Progenitor cell of endocrine pancreas (in vitro differentiated cells): ENCODE data around the gene WNK2. TPM values are rescaled to one million over a fixed set of nuclear protein-coding genes. Genes with fewer than 3 reads are reported as not detected.
A peak's percentile ranks its signal among the peaks of the same experiment; 100 is the strongest.

Experiments
- DNase-seq: peaks from one replicate; pipeline ENCODE4 v3.0.0; 2021; ENCODE audit warnings: low spot score; ENCODE audit not compliant: unreplicated experiment
- H3K27ac Mint-ChIP-seq: 2 replicates; pipeline ENCODE4 v1.8.0; 2021; ENCODE audit warnings: mild to moderate bottlenecking, moderate library complexity, mixed read lengths
- H3K27me3 Mint-ChIP-seq: 2 replicates; pipeline ENCODE4 v1.8.0; 2021; ENCODE audit warnings: mixed read lengths
- H3K36me3 Mint-ChIP-seq: 2 replicates; pipeline ENCODE4 v1.8.0; 2022; ENCODE audit warnings: mixed read lengths; ENCODE audit not compliant: insufficient read depth
- H3K4me1 Mint-ChIP-seq: 2 replicates; pipeline ENCODE4 v1.8.0; 2021; ENCODE audit warnings: low read depth, mixed read lengths
- H3K4me3 Mint-ChIP-seq: 2 replicates; pipeline ENCODE4 v1.8.0; 2021; ENCODE audit warnings: low read depth, mild to moderate bottlenecking, moderate library complexity, mixed read lengths
- H3K9me3 Mint-ChIP-seq: 2 replicates; pipeline ENCODE4 v1.8.0; 2021; ENCODE audit warnings: low read depth, mixed read lengths
- total RNA-seq: library from RNA; stranded (reverse); gene quantifications from 2 replicates; pipeline ENCODE4 v1.2.1, GENCODE V29; 2021
- TF ChIP-seq, protein P1 (sequence below): fragments of 200-600 bp; sonication (generic); IDR thresholded peaks from one replicate; pipeline ENCODE4 v1.5.0; 2021; ENCODE audit warnings: antibody characterized with exemption, mild to moderate bottlenecking; ENCODE audit not compliant: unreplicated experiment

WNK2 gene
- total RNA-seq, 1 donor from 2014 or later = 345 TPM

DNA sequence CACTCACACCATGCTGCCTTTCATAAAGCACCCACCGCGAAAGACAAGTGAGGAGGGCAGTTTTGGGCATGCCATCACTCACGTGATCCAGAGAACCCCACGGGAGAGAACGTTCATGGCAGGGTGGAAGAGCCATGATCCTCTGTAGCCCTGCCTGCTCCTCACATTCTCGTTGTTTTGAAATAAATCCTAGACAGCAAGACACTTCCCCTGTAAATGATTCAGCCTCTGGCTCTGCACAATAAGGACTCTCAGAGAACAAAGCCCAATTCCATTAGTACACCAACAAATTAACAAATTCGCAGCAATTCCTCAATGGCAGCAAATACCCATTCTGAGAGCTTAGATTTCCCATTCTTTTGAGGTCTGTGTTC lies 71.5 kb downstream of the WNK2 start:
- Mint-ChIP-seq H3K27ac (no peak overlapping the region), H3K36me3 (peaks cover 14% of the 10 kb centered on the region), H3K27me3 (no peaks in the 10 kb centered on the region), H3K4me3 (no peak overlapping the region), H3K9me3 (no peaks in the 10 kb centered on the region), H3K4me1 (no peaks in the 10 kb centered on the region)
- no peak for DNase-seq
- TF ChIP-seq, protein P1, sequence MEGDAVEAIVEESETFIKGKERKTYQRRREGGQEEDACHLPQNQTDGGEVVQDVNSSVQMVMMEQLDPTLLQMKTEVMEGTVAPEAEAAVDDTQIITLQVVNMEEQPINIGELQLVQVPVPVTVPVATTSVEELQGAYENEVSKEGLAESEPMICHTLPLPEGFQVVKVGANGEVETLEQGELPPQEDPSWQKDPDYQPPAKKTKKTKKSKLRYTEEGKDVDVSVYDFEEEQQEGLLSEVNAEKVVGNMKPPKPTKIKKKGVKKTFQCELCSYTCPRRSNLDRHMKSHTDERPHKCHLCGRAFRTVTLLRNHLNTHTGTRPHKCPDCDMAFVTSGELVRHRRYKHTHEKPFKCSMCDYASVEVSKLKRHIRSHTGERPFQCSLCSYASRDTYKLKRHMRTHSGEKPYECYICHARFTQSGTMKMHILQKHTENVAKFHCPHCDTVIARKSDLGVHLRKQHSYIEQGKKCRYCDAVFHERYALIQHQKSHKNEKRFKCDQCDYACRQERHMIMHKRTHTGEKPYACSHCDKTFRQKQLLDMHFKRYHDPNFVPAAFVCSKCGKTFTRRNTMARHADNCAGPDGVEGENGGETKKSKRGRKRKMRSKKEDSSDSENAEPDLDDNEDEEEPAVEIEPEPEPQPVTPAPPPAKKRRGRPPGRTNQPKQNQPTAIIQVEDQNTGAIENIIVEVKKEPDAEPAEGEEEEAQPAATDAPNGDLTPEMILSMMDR = no peak

DNA sequence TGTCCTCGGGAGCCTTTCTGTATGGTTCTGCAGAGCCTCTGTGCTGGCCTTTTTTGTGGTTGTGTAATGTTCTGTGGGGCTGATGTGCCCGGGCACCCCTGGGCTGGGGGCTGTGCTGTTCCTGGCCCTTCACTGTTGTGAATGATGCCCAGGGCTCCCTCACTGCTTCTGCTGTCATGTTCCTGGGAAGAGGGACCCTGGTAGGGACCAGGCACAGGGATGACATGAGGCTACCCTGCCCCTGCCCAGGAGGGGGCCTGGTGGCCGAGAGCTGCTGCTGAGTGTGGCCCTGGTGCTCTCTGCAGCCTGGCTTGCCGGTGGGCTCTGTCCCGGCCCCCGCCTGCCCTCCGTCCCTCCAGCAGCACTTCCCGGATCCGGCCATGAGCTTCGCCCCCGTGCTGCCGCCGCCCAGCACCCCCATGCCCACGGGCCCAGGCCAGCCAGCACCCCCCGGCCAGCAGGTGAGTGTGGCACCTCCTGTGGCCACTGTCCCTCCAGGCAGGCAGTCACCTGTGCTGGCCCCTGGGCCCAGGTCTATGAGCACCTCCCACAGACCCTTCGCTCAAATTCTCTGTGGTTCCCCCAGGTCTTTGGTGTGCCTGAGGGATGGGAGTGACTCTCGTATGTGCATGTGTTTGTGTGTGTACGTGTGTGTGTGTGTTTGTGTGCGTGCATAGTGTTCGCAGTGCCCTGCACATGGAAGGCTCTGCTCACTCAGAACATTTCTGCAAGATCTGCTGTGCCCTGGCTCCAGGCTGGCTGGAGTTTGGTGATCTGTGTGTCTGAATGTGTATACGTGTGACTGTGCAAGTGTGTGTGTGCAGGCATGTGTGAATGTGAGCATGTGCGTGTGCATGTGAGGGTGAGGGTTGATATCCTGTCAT lies 72.3 kb downstream of the WNK2 start:
- Mint-ChIP-seq H3K27me3 (no peaks in the 10 kb centered on the region), H3K36me3 (peaks cover 14% of the 10 kb centered on the region), H3K9me3 (no peaks in the 10 kb centered on the region), H3K4me3 (no peak overlapping the region), H3K27ac (no peak overlapping the region), H3K4me1 (no peaks in the 10 kb centered on the region)
- TF ChIP-seq, protein P1 = no peak
- no peak for DNase-seq

DNA sequence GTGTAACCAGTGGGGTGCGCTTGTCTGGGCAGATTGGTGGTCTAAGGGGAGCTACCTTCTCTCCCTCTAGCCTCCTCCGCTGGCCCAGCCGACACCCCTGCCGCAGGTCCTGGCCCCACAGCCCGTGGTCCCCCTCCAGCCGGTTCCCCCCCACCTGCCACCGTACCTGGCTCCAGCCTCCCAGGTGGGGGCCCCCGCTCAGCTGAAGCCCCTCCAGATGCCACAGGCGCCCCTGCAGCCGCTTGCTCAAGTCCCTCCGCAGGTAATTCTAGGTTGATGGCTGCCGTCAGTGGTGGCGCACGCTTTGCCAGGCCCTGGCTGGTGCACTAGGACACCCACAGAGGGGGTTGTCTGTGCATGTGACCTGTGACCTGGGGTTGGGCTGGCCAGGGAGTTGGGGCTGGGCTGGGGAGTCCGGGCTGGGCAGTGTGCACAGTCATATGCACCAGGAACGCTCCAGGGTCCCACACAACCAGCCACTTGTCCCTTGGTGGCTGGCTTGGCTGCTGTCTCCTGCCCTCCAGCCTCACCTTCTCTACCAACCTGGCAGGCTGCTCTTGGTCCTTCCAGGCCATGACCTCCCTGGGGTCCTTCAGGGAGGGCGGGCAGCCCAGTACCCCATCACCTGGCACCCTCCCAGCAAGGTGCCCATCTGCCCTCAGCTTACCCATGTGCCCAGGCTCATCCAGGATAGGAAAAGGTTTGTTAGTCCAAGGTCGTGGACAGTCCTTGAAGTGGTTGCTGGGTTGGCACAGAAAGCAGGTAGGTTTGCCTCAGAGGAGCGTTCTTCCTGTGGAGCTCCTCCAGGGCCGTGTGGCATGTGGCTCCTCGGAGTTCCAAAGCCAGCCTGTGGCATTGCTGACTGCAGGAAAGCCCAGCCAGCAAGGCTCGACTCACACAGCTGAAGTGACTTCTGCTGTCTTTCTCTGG lies 73.2 kb downstream of the WNK2 start:
- H3K27ac Mint-ChIP-seq = no peak overlapping the region
- TF ChIP-seq, protein P1 = no peak
- H3K4me1 Mint-ChIP-seq = no peaks in the 10 kb centered on the region
- peaks cover 14% of the 10 kb centered on the region for H3K36me3 Mint-ChIP-seq
- no peak for DNase-seq
- no peaks in the 10 kb centered on the region for H3K9me3 Mint-ChIP-seq
- no peaks in the 10 kb centered on the region for H3K27me3 Mint-ChIP-seq
- no peak overlapping the region for H3K4me3 Mint-ChIP-seq

DNA sequence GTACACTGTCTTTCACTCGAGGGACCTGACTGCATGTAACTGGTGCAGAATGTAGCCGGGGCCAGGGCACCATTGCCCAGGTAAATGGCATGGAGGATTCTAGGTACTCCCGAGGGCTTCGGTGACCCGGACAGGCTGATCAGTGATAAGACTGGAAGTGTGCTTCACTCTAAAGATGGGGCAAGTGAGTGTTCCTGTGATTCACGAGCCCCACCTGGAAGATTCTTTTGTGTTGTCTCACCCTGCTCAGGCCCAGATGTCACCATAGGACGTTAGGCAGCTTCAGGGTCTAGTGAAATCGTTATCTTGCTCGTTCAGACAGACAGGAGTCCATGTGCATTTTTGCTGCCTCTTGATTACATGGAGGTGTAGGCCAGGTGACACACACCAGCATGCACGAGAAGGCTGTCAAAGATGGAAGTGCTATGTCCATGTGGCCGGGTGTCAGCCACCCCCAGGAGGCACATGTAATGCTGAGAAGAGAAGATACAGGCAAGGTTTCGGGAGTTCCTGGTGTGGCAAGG lies 73.9 kb downstream of the WNK2 start:
- no peaks in the 10 kb centered on the region for H3K9me3 Mint-ChIP-seq
- no peak for DNase-seq
- TF ChIP-seq, protein P1 = no peak
- no peaks in the 10 kb centered on the region for H3K27me3 Mint-ChIP-seq
- H3K36me3 Mint-ChIP-seq = peaks cover 14% of the 10 kb centered on the region
- H3K27ac Mint-ChIP-seq = peak overlapping the region; percentile 56
- no peaks in the 10 kb centered on the region for H3K4me1 Mint-ChIP-seq
- no peak overlapping the region for H3K4me3 Mint-ChIP-seq

DNA sequence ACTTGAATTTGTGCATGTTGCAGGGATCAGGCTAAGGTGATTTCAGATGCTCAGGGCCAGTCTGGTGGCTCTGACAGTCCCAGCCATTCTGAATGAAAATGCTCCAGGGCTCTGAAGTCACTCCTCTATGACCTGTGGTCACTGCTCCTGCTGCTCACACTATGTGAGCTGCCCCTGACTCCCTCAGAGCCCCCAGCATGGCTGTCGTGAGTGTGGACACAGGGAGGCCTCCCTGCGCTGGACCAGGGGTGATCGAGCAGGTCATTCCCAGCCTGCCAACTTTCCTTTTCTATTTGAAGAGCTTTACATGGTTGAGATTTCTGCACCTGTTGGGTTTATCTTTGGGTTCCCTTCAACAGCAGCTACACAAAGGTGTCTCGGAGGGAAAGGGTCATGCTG lies 74.5 kb downstream of the WNK2 start:
- H3K36me3 Mint-ChIP-seq = peaks cover 16% of the 10 kb centered on the region

More for the DNA sequence above, 74.5 kb downstream of the WNK2 start:
- Mint-ChIP-seq H3K4me3 (no peak overlapping the region), H3K9me3 (no peaks in the 10 kb centered on the region), H3K27me3 (no peaks in the 10 kb centered on the region), H3K4me1 (no peaks in the 10 kb centered on the region), H3K27ac (peak overlapping the region; percentile 56)
- no peak for DNase-seq
- TF ChIP-seq, protein P1 = no peak
